Fibroblast of pulmonary artery (primary cell): ENCODE measurements around the gene SFR1.
A peak's percentile ranks its signal among the peaks of the same experiment; 100 is the strongest.

Experiments used
- DNase-seq: peaks from one replicate; pipeline ENCODE4 v3.0.0-alpha.2; 2010; ENCODE audit warnings: low read depth
- H3K4me3 ChIP-seq: replicated peaks from 2 replicates; pipeline ENCODE4 v1.5.1; 2011; ENCODE audit warnings: low read depth, mild to moderate bottlenecking, control low read depth, low read length, moderate library complexity
- CTCF ChIP-seq: IDR thresholded peaks from 2 replicates; pipeline ENCODE4 v1.5.1; 2011; ENCODE audit warnings: mild to moderate bottlenecking, control low read depth, low read length, inconsistent platforms; ENCODE audit errors: missing control alignments

The SFR1 gene

GRCh38 chr10:104130041-104130440, 8.1 kb downstream of the SFR1 start:
- H3K4me3 ChIP-seq = no peak overlapping the region
- no peak for TF ChIP-seq CTCF
- peak; percentile 56 for DNase-seq

DNA sequence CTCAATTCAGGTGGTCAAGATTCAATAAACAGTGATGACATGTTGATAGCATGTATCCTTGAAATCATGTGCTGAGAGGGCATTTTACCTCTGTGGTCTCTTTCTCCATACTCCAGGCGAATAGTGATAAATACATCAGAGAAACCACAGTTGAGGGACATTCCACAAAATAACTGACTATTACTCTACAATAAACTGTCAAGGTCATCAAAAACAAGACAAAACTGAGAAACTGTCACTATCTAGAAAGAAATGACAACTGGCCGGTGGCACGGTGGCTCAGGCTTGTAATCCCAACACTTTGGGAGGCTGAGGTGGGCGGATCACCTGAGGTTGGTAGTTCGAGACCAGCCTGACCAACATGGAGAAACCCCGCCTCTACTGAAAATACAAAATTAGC, 16.2 kb downstream of the SFR1 start:
- TF ChIP-seq CTCF = no peak
- no peak for DNase-seq
- H3K4me3 ChIP-seq = no peak overlapping the region

DNA sequence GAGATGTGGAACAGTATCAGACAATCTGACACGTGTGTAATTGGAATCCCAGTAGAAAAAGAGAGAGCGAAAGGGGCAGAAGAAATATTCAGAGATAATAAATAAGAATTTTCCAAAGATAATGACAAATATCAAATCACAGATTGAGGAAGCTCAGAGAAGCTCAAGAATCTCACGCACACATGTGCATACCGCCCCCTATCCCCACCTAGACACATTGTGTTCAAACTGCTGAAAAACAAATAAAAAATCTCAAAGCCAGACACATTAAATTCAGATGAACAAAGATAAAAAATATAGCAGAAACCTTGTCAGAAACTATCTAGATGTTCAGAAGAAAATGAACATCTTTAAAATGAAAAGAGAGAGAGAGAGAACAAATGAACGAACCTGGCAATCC, 17.2 kb downstream of the SFR1 start:
- peak; percentile 17 for DNase-seq
- H3K4me3 ChIP-seq = no peak overlapping the region
- peak; percentile 46 for TF ChIP-seq CTCF

GRCh38 chr10:104142081-104142480, 20.1 kb downstream of the SFR1 start:
- no peak for TF ChIP-seq CTCF
- DNase-seq = no peak

GRCh38 chr10:104143829-104144228, 21.9 kb downstream of the SFR1 start:
- no peak overlapping the region for H3K4me3 ChIP-seq
- TF ChIP-seq CTCF = no peak
- DNase-seq = no peak

More at GRCh38 chr10:104142081-104142480, 20.1 kb downstream of the SFR1 start:
- no peak overlapping the region for H3K4me3 ChIP-seq

DNA sequence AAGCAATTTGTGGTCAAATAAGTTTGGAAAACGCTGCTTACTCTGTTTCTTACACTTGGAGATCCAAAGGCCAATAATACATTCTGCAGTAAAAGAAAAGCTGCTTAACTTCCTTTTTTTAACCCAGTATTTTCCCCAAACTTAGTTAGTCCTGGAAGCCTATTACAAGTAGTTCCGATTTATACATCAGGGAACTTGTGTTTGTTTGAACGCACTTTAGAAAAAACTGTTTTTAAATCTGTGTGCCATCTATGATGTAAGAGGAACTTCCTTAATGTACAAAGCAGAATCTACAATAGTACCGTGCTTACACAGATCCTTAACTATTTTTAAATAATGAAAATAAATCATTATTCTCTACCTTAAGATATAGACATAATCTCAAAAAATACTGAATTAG, 23.0 kb downstream of the SFR1 start:
- no peak for DNase-seq
- no peak for TF ChIP-seq CTCF
- no peak overlapping the region for H3K4me3 ChIP-seq

GRCh38 chr10:104146882-104147281, 24.9 kb downstream of the SFR1 start:
- no peak overlapping the region for H3K4me3 ChIP-seq
- no peak for DNase-seq
- TF ChIP-seq CTCF = no peak
